ENCODE results near the gene IQSEC1.

Gene IQSEC1

GRCh38 chr3:13046569-13047274, 26.5 kb downstream of the IQSEC1 start:
- FAIRE-seq = no peak

- FAIRE-seq = no peak
These were observed 27.2 kb downstream of the IQSEC1 start for GRCh38 chr3:13045904-13046568.

DNA sequence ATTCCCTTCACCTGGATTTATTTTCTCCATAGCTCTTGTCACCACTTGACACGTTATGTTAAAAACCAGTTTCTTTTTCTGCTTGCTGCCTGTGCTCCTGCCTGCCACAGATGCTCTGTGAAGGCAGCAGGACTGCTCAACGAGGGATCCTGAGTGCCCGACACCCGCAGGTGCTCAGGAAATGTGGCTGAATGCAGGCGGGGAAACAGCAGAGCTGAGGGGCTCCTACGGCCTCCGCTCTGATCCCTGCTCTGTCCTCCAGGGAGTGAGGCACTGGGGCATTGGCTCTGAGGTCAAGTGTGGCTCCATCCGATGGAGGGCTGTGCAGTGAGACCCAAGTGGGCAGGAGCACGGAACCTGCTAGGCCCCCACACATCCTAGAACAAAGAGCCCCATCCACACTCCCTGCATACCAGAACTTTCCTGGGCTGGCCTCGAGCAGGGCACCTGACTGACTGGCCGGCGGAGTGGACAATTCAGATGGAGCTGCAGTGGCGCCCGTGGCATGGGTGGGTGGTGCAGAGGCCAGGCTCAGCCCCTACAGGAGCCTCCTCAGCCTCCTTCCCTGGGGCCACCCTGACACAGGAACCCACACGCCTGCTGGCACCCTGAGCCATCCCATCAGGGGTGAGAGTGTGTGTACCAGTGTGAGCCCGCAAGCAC, 27.9 kb downstream of the IQSEC1 start:
- no peak for FAIRE-seq

DNA sequence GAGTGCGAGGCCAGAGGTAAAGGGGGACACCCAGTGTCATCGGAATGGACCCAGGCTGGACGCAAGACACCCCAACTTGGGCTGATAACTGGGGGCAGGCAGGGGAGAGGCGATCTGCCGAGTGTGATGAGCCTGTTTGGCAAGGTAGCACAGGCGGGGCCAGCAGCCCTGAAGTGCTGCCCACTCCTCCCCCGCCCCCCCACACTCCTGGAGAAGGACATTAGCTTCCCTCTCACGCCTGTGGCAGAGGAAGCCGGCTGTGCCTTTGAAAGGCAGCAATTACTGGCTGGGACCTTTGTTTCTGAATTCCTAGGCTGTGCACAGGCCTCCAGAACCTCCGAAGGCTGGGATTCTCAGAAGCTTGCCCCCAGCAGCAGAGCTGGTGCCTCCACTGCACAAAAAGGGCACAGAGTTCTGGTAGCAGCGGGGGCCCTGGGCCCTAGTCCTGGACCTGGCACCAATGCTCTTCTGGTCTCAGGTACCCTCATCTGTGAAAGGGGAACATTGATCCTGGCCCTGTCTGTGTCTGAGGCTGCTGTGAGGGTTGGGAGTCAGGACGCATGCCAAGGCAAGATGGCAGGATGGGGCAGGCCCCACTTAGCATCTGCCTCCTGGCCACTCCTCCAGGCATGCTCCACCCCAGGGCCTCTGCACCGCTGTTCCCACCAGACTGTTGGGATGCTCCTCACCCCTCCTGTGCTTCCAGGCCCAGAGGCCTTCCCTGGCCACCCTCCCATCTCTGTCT, 28.6 kb downstream of the IQSEC1 start:
- FAIRE-seq = no peak

DNA sequence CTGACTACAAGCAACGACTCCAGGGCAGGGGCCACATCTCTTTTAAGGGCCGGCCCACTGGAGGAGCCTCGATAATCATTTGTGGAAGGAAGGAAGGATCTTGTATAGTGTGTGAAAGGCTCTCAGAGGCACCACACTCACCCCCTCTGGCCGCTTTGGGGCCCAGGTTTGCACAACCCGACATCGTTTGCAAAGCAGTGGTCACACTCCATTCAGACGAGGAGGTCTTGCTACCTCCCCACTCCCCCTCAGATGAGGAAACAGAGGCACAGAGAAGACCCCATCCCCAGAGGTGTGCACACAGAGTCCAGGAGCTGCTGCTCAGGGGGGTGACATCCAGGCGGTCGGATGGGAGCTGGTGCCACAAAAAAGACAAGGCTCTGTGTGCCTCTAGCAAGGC, 29.6 kb downstream of the IQSEC1 start:
- no peak for FAIRE-seq

- FAIRE-seq = no peak
These were observed 30.4 kb downstream of the IQSEC1 start for GRCh38 chr3:13042715-13043271.

- no peak for FAIRE-seq
These were observed 31.0 kb downstream of the IQSEC1 start for GRCh38 chr3:13042127-13042701.

DNA sequence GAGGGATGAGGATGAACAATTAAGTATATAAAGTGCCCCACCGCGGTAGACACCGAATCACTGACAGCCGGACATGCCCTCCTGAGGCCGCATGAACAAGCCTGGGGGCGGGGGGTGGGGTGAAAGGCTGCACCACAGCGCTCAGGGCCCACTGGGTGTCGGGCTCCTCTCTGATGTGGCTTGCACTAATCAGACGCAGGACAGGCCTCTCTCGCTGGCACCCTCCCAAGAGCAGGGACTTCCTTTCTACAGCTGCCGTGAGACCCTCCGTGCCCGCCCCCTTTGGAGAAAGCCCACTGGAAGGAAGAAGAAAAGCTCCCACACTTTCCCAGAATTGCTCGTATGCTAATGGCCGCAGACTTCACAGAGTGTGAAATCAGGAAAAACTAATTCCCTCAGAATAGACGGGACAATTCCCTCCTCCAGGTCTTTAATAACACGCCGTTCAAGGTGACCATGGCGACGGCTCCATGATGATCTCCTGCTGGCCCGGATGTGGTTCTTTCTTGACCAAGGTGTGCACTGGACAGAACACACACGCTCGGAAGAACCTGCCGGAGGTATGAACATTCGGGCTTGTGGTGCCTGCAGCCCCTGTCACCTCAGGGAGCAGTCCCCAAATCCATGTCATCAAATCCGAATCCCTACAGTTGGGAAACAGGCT, 32.0 kb downstream of the IQSEC1 start:
- FAIRE-seq = no peak

GRCh38 chr3:13040361-13041074, 32.7 kb downstream of the IQSEC1 start:
- no peak for FAIRE-seq

- no peak for FAIRE-seq
These were observed 33.9 kb downstream of the IQSEC1 start for GRCh38 chr3:13039213-13039896.

- no peak for FAIRE-seq
These were observed 35.6 kb downstream of the IQSEC1 start for GRCh38 chr3:13037458-13038117.

- no peak for FAIRE-seq
These were observed 38.4 kb downstream of the IQSEC1 start for GRCh38 chr3:13034861-13035260.

GRCh38 chr3:13034109-13034800, 39.0 kb downstream of the IQSEC1 start:
- no peak for FAIRE-seq

DNA sequence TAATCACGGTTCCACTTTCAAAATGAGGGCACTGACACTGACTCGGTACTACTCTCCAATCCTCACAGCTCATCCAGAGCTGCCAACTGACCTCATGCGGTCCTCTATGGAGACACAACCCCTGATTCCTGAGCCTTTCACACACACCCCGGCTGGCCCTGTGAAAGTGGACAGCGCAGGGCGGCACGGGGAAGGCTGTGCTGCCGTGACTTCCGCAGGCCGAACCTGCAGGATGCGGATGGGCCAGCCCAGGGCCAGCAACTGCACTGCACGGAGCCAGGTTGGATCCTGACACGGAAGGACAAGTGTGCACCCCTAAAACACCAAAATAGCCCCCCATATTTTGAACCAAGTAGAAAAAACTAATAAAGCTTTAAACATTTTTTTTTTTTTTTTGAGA, 41.0 kb downstream of the IQSEC1 start:
- FAIRE-seq = no peak

- FAIRE-seq = no peak
These were observed 41.6 kb downstream of the IQSEC1 start for GRCh38 chr3:13031621-13032020.

GRCh38 chr3:13030684-13031083, 42.5 kb downstream of the IQSEC1 start:
- no peak for FAIRE-seq

GRCh38 chr3:13028010-13028821, 45.0 kb downstream of the IQSEC1 start:
- no peak for FAIRE-seq

GRCh38 chr3:13027154-13027553, 46.1 kb downstream of the IQSEC1 start:
- no peak for FAIRE-seq

- no peak for FAIRE-seq
These were observed 46.7 kb downstream of the IQSEC1 start for GRCh38 chr3:13026534-13026933.

Data from TTC549 (cell line).